Measurements from ENCODE around the gene PHRF1. TPM values are rescaled to one million over a fixed set of nuclear protein-coding genes. Genes with fewer than 3 reads are reported as not detected.
A peak's percentile ranks its signal among the peaks of the same experiment; 100 is the strongest.

The PHRF1 gene
- total and polyA plus RNA-seq, 4 donors = 14.7 to 28.4 (median 23.4) TPM

DNA sequence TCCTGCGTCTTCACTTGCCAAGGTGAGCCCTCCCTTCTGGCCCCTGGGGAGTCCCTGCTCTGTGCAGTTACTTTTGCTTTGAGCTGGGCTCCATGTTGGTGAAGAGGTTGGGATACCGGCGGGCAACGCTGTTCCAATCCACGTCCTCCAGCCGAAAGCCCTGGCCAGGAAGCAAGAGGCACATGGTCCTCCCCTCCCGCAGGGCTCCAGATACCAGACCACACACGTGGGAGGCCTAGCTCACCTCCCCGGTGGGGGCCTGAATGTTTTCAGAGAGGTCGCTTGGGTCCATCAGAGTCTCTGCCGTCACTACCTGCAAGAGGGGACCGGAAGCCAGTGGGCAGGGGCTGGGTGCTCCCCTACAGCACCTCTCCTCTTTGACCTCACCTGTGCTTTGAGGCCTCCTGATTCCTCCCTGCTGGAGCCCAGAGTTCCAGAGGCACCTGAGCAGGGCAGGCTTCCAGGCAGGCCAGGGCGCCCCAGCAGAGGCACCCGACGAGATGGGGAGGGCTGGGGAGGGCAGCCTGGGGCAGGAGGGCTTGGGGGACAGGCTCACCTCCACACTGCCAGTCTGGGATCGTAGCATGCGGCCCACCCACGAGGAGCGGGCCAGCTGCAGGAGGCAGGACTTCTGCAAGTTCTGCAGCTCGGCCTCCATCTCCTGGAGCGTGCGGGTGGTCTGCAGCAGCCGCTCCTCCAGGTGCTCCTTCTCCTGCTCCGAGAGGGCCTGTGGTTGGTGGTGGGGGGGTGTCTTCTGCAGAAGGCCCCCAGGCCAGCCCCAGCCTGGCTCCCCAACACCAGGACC lies 18.7 kb upstream of the PHRF1 start:
- no peak for DNase-seq (ENCODE audit: low read depth in 4 of 6, low spot score in 6 of 6)
- Histone ChIP-seq H3K27ac (ENCODE audit: low read depth, low read length) (no peak overlapping the region), H3K4me3 (ENCODE audit: low read depth, low read length) (no peak overlapping the region), H3K4me1 (ENCODE audit: control insufficient read depth, insufficient read depth, low read length) (peaks cover 37% of the 10 kb centered on the region), H3K36me3 (ENCODE audit: control insufficient read depth, insufficient read depth, low read length) (peaks cover 28% of the 10 kb centered on the region), H3K9me3 (ENCODE audit: control insufficient read depth, insufficient read depth, low read length) (no peaks in the 10 kb centered on the region), H3K27me3 (ENCODE audit: control insufficient read depth, insufficient read depth, low read length) (peaks cover 59% of the 10 kb centered on the region)
- WGBS (ENCODE audit: insufficient coverage) = 78% methylated on average over 23 of the region's 24 CpGs

DNA sequence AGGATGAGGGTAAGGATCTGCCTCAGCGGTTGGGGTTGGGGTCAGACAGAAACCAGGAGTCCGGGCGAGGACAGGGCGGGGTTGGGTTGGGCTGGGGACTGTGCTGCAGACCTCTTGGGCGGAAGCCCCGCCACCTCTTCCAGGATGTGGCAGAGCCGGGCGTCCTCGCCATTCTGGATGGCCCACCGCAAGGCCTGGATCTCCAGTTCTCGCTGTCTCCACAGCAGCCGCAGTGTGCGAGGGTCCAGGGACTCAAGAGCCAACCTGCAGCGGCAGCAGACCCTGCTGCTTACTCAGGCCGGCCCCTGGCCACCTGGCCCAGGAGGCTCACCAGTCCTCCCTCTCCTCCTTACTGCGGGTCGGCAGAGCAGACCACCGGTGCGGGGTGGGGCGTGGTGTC lies 17.8 kb upstream of the PHRF1 start:
- Histone ChIP-seq H3K4me3 (ENCODE audit: low read depth, low read length) (no peak overlapping the region), H3K27me3 (ENCODE audit: control insufficient read depth, insufficient read depth, low read length) (peaks cover 59% of the 10 kb centered on the region), H3K4me1 (ENCODE audit: control insufficient read depth, insufficient read depth, low read length) (peaks cover 37% of the 10 kb centered on the region), H3K9me3 (ENCODE audit: control insufficient read depth, insufficient read depth, low read length) (no peaks in the 10 kb centered on the region), H3K36me3 (ENCODE audit: control insufficient read depth, insufficient read depth, low read length) (peaks cover 31% of the 10 kb centered on the region), H3K27ac (ENCODE audit: low read depth, low read length) (no peak overlapping the region)
- DNase-seq (ENCODE audit: low read depth in 4 of 6, low spot score in 6 of 6) = no peak
- 96% methylated on average over 14 of the region's 20 CpGs for WGBS (ENCODE audit: insufficient coverage)

DNA sequence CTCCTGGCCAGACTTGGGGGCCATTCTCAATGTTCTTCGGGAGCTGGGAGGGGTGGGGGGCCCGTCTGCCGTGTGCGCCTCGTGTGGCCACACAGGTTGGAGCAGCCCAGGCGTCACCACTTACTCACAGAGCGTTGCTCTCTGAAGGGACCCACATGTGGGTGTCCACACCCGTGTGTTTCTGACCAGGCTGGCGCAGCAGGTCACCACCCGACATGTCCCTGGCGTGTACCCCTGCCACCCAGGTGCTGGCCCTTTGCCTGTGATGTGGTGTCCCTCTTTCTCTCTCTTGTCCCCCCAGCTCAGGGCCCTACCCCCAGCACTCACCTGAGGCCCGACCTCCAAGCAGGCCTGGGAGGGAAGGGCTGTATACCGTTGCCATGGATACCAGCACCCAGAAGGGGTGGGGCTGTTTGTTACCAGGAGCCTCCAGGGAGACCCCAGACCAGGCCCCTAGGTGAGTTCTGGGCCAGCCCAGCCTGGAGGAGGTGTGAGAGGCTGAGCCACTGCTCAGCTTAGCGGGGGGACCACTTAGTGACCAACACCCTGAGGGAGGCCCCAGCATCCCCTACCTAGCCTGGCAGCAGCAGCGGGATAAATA lies 17.1 kb upstream of the PHRF1 start:
- H3K27me3 ChIP-seq (ENCODE audit: control insufficient read depth, insufficient read depth, low read length) = peaks cover 56% of the 10 kb centered on the region

DNA sequence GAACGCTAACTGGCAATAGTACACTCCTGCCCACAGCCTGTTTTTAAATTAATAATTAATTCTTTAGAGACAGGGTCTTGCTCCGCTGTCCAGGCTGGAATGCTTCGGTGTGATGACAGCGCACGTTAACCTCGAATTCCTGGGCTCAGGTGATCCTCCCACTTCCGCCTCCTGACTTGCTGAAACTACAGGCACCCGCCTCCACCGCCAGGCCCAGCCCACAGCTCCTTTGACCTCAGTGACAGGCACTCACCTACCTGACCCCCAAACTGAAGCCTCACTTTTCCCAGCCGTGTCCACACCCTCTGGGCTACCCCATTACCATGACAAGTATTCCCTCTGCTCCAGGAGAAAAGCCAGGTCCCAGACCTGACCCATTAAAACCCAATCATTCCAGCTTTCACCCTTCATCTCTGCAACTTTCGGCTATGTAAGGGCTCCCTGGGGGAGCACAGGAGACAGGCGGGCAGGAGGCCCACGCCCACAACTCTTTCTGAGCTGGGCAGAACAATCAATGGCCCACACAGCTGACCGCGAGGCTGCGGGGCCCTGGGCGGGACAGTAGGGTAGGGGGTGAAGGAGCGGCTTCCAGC lies 16.5 kb upstream of the PHRF1 start:
- Histone ChIP-seq H3K4me1 (ENCODE audit: control insufficient read depth, insufficient read depth, low read length) (peaks cover 30% of the 10 kb centered on the region), H3K36me3 (ENCODE audit: control insufficient read depth, insufficient read depth, low read length) (peaks cover 31% of the 10 kb centered on the region), H3K27ac (ENCODE audit: low read depth, low read length) (no peak overlapping the region), H3K27me3 (ENCODE audit: control insufficient read depth, insufficient read depth, low read length) (peaks cover 51% of the 10 kb centered on the region), H3K9me3 (ENCODE audit: control insufficient read depth, insufficient read depth, low read length) (no peaks in the 10 kb centered on the region), H3K4me3 (ENCODE audit: low read depth, low read length) (peak overlapping the region; percentile 47)
- no peak for DNase-seq (ENCODE audit: low read depth in 4 of 6, low spot score in 6 of 6)
- 51% methylated on average over 17 of the region's 18 CpGs for WGBS (ENCODE audit: insufficient coverage)

More for the DNA sequence above, 17.1 kb upstream of the PHRF1 start:
- no peak for DNase-seq (ENCODE audit: low read depth in 4 of 6, low spot score in 6 of 6)
- 85% methylated on average over 13 of the region's 15 CpGs for WGBS (ENCODE audit: insufficient coverage)
- peaks cover 31% of the 10 kb centered on the region for H3K36me3 ChIP-seq (ENCODE audit: control insufficient read depth, insufficient read depth, low read length)
- H3K4me3 ChIP-seq (ENCODE audit: low read depth, low read length) = no peak overlapping the region
- peaks cover 37% of the 10 kb centered on the region for H3K4me1 ChIP-seq (ENCODE audit: control insufficient read depth, insufficient read depth, low read length)
- no peaks in the 10 kb centered on the region for H3K9me3 ChIP-seq (ENCODE audit: control insufficient read depth, insufficient read depth, low read length)
- H3K27ac ChIP-seq (ENCODE audit: low read depth, low read length) = no peak overlapping the region

DNA sequence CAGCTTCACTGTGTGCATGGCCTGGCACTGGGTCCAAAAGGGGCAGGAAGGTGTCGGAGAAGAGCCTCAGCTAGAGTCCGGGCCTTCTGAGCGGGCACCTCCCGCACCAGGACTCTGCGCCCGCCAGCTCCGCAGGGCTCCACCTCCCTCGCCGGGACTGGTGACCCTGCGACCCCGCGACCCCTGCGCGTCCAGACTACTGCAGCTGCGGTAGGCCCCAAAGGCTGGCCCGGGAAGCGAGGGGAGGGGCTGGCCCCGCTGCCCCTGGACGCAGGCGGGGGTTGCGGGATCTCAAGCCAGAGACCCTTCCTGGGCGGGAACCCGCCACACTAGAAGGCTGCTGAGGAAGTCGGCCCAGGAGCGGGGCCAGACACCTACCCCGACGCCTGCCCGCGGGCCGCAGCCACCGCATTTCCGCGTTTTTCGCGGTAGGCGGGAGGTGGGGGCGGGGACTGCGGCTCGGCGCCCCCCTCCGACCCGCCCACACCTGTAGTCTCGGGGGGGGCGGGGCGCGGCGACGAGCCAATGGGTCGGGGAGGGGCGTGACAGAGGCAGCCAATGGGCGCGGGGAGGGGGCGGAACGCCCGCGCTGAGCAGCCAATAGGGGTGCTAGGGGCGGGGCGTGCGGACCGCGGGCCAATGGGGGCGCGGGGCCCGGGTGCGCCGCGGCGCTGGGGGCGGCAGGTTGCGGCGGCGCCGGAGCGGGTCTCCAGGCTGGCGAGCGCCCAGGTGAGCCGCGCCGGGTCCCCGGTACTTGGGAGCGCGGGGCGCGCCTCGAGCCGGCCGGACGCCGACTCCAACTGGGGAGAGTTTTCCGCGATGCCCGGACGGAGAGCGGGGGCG lies 15.7 kb upstream of the PHRF1 start, which contains the start of the genes LMNTD2 and RASSF7:
TSS of gene LMNTD2 (minus strand) at position 434 of the 843 bp plus-strand sequence. CDS start at position 412, 22 bp downstream.
TSS of gene RASSF7 (plus strand) at position 666 of the 843 bp plus-strand sequence. CDS start 799 bp downstream, outside the sequence.
- under 1% methylated on average over 95 of the region's 95 CpGs for WGBS (ENCODE audit: insufficient coverage)
- Histone ChIP-seq H3K4me3 (ENCODE audit: low read depth, low read length) (peak within 1 kb of the TSS; percentile 47), H3K9me3 (ENCODE audit: control insufficient read depth, insufficient read depth, low read length) (no peaks in the 10 kb centered on the region), H3K36me3 (ENCODE audit: control insufficient read depth, insufficient read depth, low read length) (peaks cover 31% of the 10 kb centered on the region), H3K27me3 (ENCODE audit: control insufficient read depth, insufficient read depth, low read length) (peaks cover 47% of the 10 kb centered on the region), H3K27ac (ENCODE audit: low read depth, low read length) (no peak within 1 kb of the TSS), H3K4me1 (ENCODE audit: control insufficient read depth, insufficient read depth, low read length) (peaks cover 27% of the 10 kb centered on the region)
- peak in 5 of 6 donors; percentile 76 to 96 (median 83) for DNase-seq (ENCODE audit: low read depth in 4 of 6, low spot score in 6 of 6)

DNA sequence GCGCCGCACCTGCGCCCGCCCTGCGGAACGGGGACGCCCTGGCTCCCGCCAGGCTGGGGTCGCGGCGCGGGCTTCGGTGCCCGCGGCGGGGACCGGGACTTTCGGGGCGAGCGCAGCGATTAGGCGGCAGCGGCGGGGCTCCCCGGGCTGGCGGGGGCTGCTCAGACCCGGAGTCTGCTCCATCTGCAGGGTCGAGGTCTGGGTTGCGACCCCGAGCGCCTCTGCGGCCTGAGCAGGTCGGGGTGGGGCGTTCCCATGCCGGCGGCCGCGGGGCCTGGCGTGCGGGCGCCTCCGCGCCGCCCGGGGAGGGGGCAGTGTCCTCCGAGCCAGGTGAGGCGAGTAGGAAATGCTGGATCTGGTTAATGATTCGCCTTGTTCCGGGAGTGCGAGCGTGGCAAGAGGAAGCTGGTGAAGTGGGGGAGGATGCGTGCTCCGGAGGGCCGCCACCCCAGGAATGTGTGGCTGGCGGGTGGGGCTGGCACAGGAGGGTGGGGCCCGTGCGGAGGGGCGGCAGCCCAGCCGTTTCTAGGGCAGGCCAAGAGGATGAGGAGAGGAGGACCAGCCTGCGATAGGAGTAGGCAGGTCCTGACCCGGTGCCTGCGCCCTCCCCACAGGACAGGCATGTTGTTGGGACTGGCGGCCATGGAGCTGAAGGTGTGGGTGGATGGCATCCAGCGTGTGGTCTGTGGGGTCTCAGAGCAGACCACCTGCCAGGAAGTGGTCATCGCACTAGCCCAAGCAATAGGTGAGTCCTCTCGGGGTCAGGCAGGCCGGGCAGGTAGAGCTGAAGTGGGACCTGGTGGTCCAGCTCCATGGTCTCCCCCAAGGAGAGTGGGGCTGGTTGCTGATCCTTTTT lies 14.9 kb upstream of the PHRF1 start:
- peaks cover 40% of the 10 kb centered on the region for H3K27me3 ChIP-seq (ENCODE audit: control insufficient read depth, insufficient read depth, low read length)
- 7% methylated on average over 67 of the region's 67 CpGs for WGBS (ENCODE audit: insufficient coverage)
- H3K9me3 ChIP-seq (ENCODE audit: control insufficient read depth, insufficient read depth, low read length) = no peaks in the 10 kb centered on the region
- no peak overlapping the region for H3K27ac ChIP-seq (ENCODE audit: low read depth, low read length)
- DNase-seq (ENCODE audit: low read depth in 4 of 6, low spot score in 6 of 6) = peak in 1 of 6 donors; percentile 20
- H3K4me3 ChIP-seq (ENCODE audit: low read depth, low read length) = peak overlapping the region; percentile 18
- peaks cover 30% of the 10 kb centered on the region for H3K4me1 ChIP-seq (ENCODE audit: control insufficient read depth, insufficient read depth, low read length)
- peaks cover 37% of the 10 kb centered on the region for H3K36me3 ChIP-seq (ENCODE audit: control insufficient read depth, insufficient read depth, low read length)

DNA sequence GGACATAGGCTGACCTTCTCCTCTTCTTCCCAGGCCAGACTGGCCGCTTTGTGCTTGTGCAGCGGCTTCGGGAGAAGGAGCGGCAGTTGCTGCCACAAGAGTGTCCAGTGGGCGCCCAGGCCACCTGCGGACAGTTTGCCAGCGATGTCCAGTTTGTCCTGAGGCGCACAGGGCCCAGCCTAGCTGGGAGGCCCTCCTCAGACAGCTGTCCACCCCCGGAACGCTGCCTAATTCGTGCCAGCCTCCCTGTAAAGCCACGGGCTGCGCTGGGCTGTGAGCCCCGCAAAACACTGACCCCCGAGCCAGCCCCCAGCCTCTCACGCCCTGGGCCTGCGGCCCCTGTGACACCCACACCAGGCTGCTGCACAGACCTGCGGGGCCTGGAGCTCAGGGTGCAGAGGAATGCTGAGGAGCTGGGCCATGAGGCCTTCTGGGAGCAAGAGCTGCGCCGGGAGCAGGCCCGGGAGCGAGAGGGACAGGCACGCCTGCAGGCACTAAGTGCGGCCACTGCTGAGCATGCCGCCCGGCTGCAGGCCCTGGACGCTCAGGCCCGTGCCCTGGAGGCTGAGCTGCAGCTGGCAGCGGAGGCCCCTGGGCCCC lies 14.1 kb upstream of the PHRF1 start:
- Histone ChIP-seq H3K27ac (ENCODE audit: low read depth, low read length) (no peak overlapping the region), H3K9me3 (ENCODE audit: control insufficient read depth, insufficient read depth, low read length) (no peaks in the 10 kb centered on the region), H3K36me3 (ENCODE audit: control insufficient read depth, insufficient read depth, low read length) (peaks cover 38% of the 10 kb centered on the region), H3K4me3 (ENCODE audit: low read depth, low read length) (no peak overlapping the region), H3K27me3 (ENCODE audit: control insufficient read depth, insufficient read depth, low read length) (peaks cover 32% of the 10 kb centered on the region), H3K4me1 (ENCODE audit: control insufficient read depth, insufficient read depth, low read length) (peaks cover 26% of the 10 kb centered on the region)
- 95% methylated on average over 29 of the region's 29 CpGs for WGBS (ENCODE audit: insufficient coverage)
- DNase-seq (ENCODE audit: low read depth in 4 of 6, low spot score in 6 of 6) = no peak

DNA sequence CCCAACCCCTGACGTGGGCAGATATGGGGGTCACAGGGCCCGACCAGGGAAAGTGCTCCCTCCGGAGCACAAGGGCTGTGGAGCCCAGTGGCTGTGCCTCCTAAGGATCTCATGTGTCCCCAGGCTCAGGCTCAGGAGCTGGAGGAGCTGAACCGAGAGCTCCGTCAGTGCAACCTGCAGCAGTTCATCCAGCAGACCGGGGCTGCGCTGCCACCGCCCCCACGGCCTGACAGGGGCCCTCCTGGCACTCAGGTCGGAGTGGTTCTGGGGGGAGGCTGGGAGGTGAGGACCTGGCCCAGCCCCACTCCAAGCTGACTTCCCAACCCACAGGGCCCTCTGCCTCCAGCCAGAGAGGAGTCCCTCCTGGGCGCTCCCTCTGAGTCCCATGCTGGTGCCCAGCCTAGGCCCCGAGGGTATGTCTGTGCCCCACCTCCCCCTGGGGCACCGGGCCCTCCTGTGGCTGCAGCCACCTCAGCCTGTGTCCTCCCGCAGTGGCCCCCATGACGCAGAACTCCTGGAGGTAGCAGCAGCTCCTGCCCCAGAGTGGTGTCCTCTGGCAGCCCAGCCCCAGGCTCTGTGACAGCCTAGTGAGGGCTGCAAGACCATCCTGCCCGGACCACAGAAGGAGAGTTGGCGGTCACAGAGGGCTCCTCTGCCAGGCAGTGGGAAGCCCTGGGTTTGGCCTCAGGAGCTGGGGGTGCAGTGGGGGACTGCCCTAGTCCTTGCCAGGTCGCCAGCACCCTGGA lies 13.0 kb upstream of the PHRF1 start:
- H3K27me3 ChIP-seq (ENCODE audit: control insufficient read depth, insufficient read depth, low read length) = peaks cover 21% of the 10 kb centered on the region
- no peak overlapping the region for H3K27ac ChIP-seq (ENCODE audit: low read depth, low read length)
- no peaks in the 10 kb centered on the region for H3K9me3 ChIP-seq (ENCODE audit: control insufficient read depth, insufficient read depth, low read length)
- no peak overlapping the region for H3K4me3 ChIP-seq (ENCODE audit: low read depth, low read length)
- no peak for DNase-seq (ENCODE audit: low read depth in 4 of 6, low spot score in 6 of 6)
- WGBS (ENCODE audit: insufficient coverage) = 91% methylated on average over 17 of the region's 18 CpGs
- H3K36me3 ChIP-seq (ENCODE audit: control insufficient read depth, insufficient read depth, low read length) = peaks cover 38% of the 10 kb centered on the region
- H3K4me1 ChIP-seq (ENCODE audit: control insufficient read depth, insufficient read depth, low read length) = peaks cover 34% of the 10 kb centered on the region

All from spinal cord (tissue), 10 donors.